Loucy (cell line): ENCODE results near the gene SLC39A9.

Experiments
- H2AFZ ChIP-seq: fragments of 200-600 bp; sonication (generic); 2 replicates; pipeline ENCODE4 v1.6.0; 2016; ENCODE audit warnings: antibody characterized with exemption, mild to moderate bottlenecking, low read length, moderate library complexity
- H3F3A ChIP-seq: fragments of 200-600 bp; 2 replicates; pipeline ENCODE4 v1.6.0; 2016; ENCODE audit warnings: antibody characterized with exemption, low read depth, mild to moderate bottlenecking
- H3K27me3 ChIP-seq: fragments of 200-600 bp; sonication (generic); 2 replicates; pipeline ENCODE4 v1.6.1; 2014; ENCODE audit warnings: low read length, mild to moderate bottlenecking; ENCODE audit not compliant: insufficient read depth, poor library complexity, severe bottlenecking
- H3K36me3 ChIP-seq: fragments of 200-600 bp; sonication (generic); 2 replicates; pipeline ENCODE4 v1.6.1; 2016; ENCODE audit warnings: low read length; ENCODE audit not compliant: insufficient read depth
- H3K4me1 ChIP-seq: fragments of 200-600 bp; sonication (generic); 2 replicates; pipeline ENCODE4 v1.5.1; 2014; ENCODE audit warnings: low read length, mild to moderate bottlenecking; ENCODE audit not compliant: insufficient read depth, poor library complexity, severe bottlenecking
- H3K4me2 ChIP-seq: fragments of 200-600 bp; sonication (generic); 2 replicates; pipeline ENCODE4 v1.6.0; 2014; ENCODE audit warnings: antibody characterized with exemption, low read length, low read depth, mild to moderate bottlenecking; ENCODE audit not compliant: poor library complexity, severe bottlenecking
- H3K4me3 ChIP-seq: fragments of 200-600 bp; sonication (generic); 2 replicates; pipeline ENCODE4 v1.5.1; 2014; ENCODE audit warnings: low read length, mild to moderate bottlenecking, mixed read lengths; ENCODE audit not compliant: poor library complexity, severe bottlenecking
- H3K79me2 ChIP-seq: fragments of 200-600 bp; sonication (generic); 2 replicates; pipeline ENCODE4 v1.6.1; 2014; ENCODE audit warnings: low read length; ENCODE audit not compliant: insufficient read depth
- H3K9ac ChIP-seq: fragments of 200-600 bp; sonication (generic); 2 replicates; pipeline ENCODE4 v1.6.0; 2014; ENCODE audit warnings: mild to moderate bottlenecking, low read depth, low read length, moderate library complexity; ENCODE audit not compliant: poor library complexity, severe bottlenecking
- H3K9me2 ChIP-seq: fragments of 200-600 bp; sonication (generic); replicated peaks from 2 replicates; pipeline ENCODE4 v1.6.1; 2016; ENCODE audit warnings: low read depth, low read length, mixed read lengths
- H3K9me3 ChIP-seq: fragments of 200-600 bp; sonication (generic); 2 replicates; pipeline ENCODE4 v1.6.1; 2014; ENCODE audit warnings: mild to moderate bottlenecking, antibody characterized with exemption, low read length, low read depth; ENCODE audit not compliant: insufficient read depth
- H4K20me1 ChIP-seq: fragments of 200-600 bp; sonication (generic); 2 replicates; pipeline ENCODE4 v1.6.0; 2014; ENCODE audit warnings: antibody characterized with exemption, low read length, mild to moderate bottlenecking; ENCODE audit not compliant: insufficient read depth, poor library complexity, severe bottlenecking
- EZH2phosphoT487 ChIP-seq: fragments of 200-600 bp; IDR thresholded peaks from 2 replicates; pipeline ENCODE4 v1.6.1; 2018; ENCODE audit warnings: antibody characterized with exemption, mild to moderate bottlenecking, moderate library complexity, borderline replicate concordance
- TF ChIP-seq, protein P1 (sequence below): fragments of 200-600 bp; sonication (generic); conservative IDR thresholded peaks from 2 replicates; pipeline ENCODE4 v1.5.1; 2014; ENCODE audit warnings: mild to moderate bottlenecking, antibody characterized with exemption, low read length

SLC39A9 gene

DNA sequence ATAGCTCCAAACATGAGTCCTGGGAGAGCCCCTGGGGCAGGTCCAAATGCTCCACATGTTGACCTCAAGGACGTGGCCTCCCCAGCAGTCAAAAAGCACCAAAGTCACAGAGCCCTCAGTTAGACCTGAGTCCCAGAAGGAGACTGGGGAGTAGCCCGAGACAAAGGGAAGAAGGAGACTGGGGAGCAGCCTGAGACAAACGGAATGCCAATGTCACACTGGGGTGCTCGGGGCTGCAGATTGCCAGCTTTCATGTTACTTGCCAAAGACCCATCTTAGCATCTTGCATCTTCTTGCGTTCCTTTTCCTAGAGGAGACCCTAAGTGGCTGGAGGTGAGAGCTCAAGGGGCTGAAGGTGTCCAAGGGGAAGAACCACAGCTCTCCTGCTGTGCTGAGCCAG lies 100.9 kb downstream of the SLC39A9 start:
- Histone ChIP-seq H4K20me1 (no peaks in the 10 kb centered on the region), H3K9me2 (no peaks in the 10 kb centered on the region), H3K36me3 (no peaks in the 10 kb centered on the region), H3K79me2 (no peaks in the 10 kb centered on the region), H3K9me3 (no peaks in the 10 kb centered on the region), H3F3A (no peaks in the 10 kb centered on the region), H3K27me3 (no peaks in the 10 kb centered on the region), H3K4me3 (no peak overlapping the region), H3K4me1 (no peaks in the 10 kb centered on the region), H3K9ac (no peak overlapping the region), H3K4me2 (no peak overlapping the region), H2AFZ (no peak overlapping the region)
- TF ChIP-seq EZH2phosphoT487 = no peak
- TF ChIP-seq, protein P1, sequence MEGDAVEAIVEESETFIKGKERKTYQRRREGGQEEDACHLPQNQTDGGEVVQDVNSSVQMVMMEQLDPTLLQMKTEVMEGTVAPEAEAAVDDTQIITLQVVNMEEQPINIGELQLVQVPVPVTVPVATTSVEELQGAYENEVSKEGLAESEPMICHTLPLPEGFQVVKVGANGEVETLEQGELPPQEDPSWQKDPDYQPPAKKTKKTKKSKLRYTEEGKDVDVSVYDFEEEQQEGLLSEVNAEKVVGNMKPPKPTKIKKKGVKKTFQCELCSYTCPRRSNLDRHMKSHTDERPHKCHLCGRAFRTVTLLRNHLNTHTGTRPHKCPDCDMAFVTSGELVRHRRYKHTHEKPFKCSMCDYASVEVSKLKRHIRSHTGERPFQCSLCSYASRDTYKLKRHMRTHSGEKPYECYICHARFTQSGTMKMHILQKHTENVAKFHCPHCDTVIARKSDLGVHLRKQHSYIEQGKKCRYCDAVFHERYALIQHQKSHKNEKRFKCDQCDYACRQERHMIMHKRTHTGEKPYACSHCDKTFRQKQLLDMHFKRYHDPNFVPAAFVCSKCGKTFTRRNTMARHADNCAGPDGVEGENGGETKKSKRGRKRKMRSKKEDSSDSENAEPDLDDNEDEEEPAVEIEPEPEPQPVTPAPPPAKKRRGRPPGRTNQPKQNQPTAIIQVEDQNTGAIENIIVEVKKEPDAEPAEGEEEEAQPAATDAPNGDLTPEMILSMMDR = no peak

DNA sequence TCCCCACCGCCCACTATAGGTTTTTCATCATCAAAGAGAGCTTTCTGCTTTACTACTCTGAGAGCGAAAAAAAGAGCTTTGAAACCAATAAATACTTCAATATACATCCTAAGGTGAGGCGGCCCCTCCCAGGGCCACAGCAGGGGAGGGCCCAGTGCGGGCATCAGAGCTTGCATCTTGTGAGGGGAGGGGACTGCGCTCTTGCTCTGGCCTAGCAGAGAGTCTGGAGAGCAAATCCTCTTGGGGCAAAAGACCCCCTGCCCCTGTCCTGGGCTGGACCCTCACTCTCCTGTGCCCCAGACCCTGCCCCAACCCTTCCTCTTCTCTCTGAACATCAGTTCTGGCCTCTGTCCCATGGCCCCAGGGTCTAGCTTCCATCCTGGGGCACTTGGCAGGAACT lies 101.6 kb downstream of the SLC39A9 start:
- Histone ChIP-seq H3K9me2 (no peaks in the 10 kb centered on the region), H3K9ac (no peak overlapping the region), H3F3A (no peaks in the 10 kb centered on the region), H3K79me2 (no peaks in the 10 kb centered on the region), H3K27me3 (no peaks in the 10 kb centered on the region), H3K4me2 (no peak overlapping the region), H4K20me1 (no peaks in the 10 kb centered on the region), H3K36me3 (no peaks in the 10 kb centered on the region), H2AFZ (no peak overlapping the region), H3K9me3 (no peaks in the 10 kb centered on the region), H3K4me1 (no peaks in the 10 kb centered on the region), H3K4me3 (no peak overlapping the region)
- TF ChIP-seq, protein P1 = no peak
- no peak for TF ChIP-seq EZH2phosphoT487

DNA sequence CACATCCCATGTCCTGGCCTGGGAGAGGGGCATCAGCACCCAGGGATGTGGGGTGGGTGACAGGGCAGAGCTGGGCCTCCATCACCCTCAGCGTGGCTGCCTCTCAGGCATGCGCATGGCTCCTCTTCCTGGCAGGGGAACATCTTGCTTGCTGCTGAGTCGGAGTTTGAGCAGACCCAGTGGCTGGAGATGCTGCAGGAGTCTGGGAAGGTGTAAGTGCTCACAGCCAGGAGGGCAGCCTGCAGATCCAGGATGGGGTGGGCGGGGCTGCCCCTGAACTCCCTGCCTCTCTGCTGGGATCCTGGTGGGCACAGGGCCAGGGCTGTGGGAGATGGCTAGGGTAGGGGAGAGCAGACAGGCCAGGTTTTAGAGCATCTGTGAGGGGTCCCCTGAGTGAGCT lies 102.2 kb downstream of the SLC39A9 start:
- Histone ChIP-seq H3K27me3 (no peaks in the 10 kb centered on the region), H3K9me3 (no peaks in the 10 kb centered on the region), H3K9me2 (no peaks in the 10 kb centered on the region), H3K79me2 (no peaks in the 10 kb centered on the region), H3K4me2 (no peak overlapping the region), H3K36me3 (no peaks in the 10 kb centered on the region), H3K4me3 (no peak overlapping the region), H3K4me1 (no peaks in the 10 kb centered on the region), H3F3A (no peaks in the 10 kb centered on the region), H4K20me1 (no peaks in the 10 kb centered on the region), H2AFZ (no peak overlapping the region), H3K9ac (no peak overlapping the region)
- TF ChIP-seq, protein P1 = no peak
- TF ChIP-seq EZH2phosphoT487 = no peak
